ENCODE data around the gene CALN1. TPM values are rescaled to one million over a fixed set of nuclear protein-coding genes. Genes with fewer than 3 reads are reported as not detected.

CALN1 gene
- polyA plus RNA-seq, 3 donors, result under 0.01 TPM; not detected in 2

- Histone ChIP-seq H3K9ac (ENCODE audit: insufficient read depth, low read length, poor library complexity, severe bottlenecking) (no peak overlapping the region), H3K79me2 (ENCODE audit: insufficient read depth, low read length) (no peaks in the 10 kb centered on the region), H3K9me3 (replicated peaks in 1 of 2; ENCODE audit: control insufficient read depth in 1 of 2, insufficient read depth in 1 of 2, low read length in 2 of 2) (no peaks in the 10 kb centered on the region), H3K4me3 (replicated peaks in 1 of 3; ENCODE audit: low read depth in 2 of 3, low read length in 3 of 3) (no peak overlapping the region), H3K36me3 (replicated peaks in 1 of 2; ENCODE audit: control insufficient read depth in 1 of 2, insufficient read depth in 2 of 2, low read length in 2 of 2) (no peaks in the 10 kb centered on the region), H3K27ac (ENCODE audit: low read depth in 1 of 2, low read length in 2 of 2) (no peak overlapping the region), H3K27me3 (ENCODE audit: control insufficient read depth in 2 of 2, insufficient read depth in 2 of 2, low read length in 2 of 2) (no peaks in the 10 kb centered on the region), H2AFZ (ENCODE audit: insufficient read depth, low read depth, low read length, poor library complexity, severe bottlenecking) (no peak overlapping the region), H4K20me1 (ENCODE audit: insufficient read depth, low read length) (no peaks in the 10 kb centered on the region), H3K4me1 (ENCODE audit: control insufficient read depth in 1 of 2, insufficient read depth in 2 of 2, low read length in 2 of 2) (no peaks in the 10 kb centered on the region), H3K4me2 (replicated peaks; ENCODE audit: extremely low read depth, low read length, poor library complexity, severe bottlenecking) (no peak overlapping the region)
- WGBS (ENCODE audit: insufficient coverage), result 100% methylated on average over 1 of the region's 5 CpGs
- intact Hi-C loops (cut with micrococcal nuclease), result no loop called here
- no peaks in the 10 kb centered on the region for H3K36me3 Mint-ChIP-seq
- H3K9me3 Mint-ChIP-seq, result peaks cover 0 to 9% (median 4%) of the 10 kb centered on the region in 7 donors
- no peak for DNase-seq
- H3K27me3 Mint-ChIP-seq (ENCODE audit: low read depth in 3 of 3), result peaks cover 0 to 3% (median 0%) of the 10 kb centered on the region in 3 donors
- TF ChIP-seq, protein P1, sequence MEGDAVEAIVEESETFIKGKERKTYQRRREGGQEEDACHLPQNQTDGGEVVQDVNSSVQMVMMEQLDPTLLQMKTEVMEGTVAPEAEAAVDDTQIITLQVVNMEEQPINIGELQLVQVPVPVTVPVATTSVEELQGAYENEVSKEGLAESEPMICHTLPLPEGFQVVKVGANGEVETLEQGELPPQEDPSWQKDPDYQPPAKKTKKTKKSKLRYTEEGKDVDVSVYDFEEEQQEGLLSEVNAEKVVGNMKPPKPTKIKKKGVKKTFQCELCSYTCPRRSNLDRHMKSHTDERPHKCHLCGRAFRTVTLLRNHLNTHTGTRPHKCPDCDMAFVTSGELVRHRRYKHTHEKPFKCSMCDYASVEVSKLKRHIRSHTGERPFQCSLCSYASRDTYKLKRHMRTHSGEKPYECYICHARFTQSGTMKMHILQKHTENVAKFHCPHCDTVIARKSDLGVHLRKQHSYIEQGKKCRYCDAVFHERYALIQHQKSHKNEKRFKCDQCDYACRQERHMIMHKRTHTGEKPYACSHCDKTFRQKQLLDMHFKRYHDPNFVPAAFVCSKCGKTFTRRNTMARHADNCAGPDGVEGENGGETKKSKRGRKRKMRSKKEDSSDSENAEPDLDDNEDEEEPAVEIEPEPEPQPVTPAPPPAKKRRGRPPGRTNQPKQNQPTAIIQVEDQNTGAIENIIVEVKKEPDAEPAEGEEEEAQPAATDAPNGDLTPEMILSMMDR (IDR thresholded peaks at IDR 0.05), result no peak
- no peak overlapping the region for H3K4me3 Mint-ChIP-seq
- H3K4me1 Mint-ChIP-seq, result peaks cover 2% of the 10 kb centered on the region
- no peak overlapping the region for H3K27ac Mint-ChIP-seq
Observed at GRCh38 chr7:72435925-72436480, 23.9 kb upstream of the CALN1 start.

GRCh38 chr7:72435366-72435765, 23.2 kb upstream of the CALN1 start:
- Histone ChIP-seq H3K9ac (ENCODE audit: insufficient read depth, low read length, poor library complexity, severe bottlenecking) (no peak overlapping the region), H3K27ac (ENCODE audit: low read depth in 1 of 2, low read length in 2 of 2) (no peak overlapping the region), H3K4me1 (ENCODE audit: control insufficient read depth in 1 of 2, insufficient read depth in 2 of 2, low read length in 2 of 2) (no peaks in the 10 kb centered on the region), H3K4me3 (replicated peaks in 1 of 3; ENCODE audit: low read depth in 2 of 3, low read length in 3 of 3) (no peak overlapping the region), H3K36me3 (replicated peaks in 1 of 2; ENCODE audit: control insufficient read depth in 1 of 2, insufficient read depth in 2 of 2, low read length in 2 of 2) (no peaks in the 10 kb centered on the region), H3K9me3 (replicated peaks in 1 of 2; ENCODE audit: control insufficient read depth in 1 of 2, insufficient read depth in 1 of 2, low read length in 2 of 2) (no peaks in the 10 kb centered on the region), H2AFZ (ENCODE audit: insufficient read depth, low read depth, low read length, poor library complexity, severe bottlenecking) (no peak overlapping the region), H3K4me2 (replicated peaks; ENCODE audit: extremely low read depth, low read length, poor library complexity, severe bottlenecking) (no peak overlapping the region), H3K79me2 (ENCODE audit: insufficient read depth, low read length) (no peaks in the 10 kb centered on the region), H3K27me3 (ENCODE audit: control insufficient read depth in 2 of 2, insufficient read depth in 2 of 2, low read length in 2 of 2) (no peaks in the 10 kb centered on the region), H4K20me1 (ENCODE audit: insufficient read depth, low read length) (no peaks in the 10 kb centered on the region)
- no peaks in the 10 kb centered on the region for H3K36me3 Mint-ChIP-seq
- peaks cover 0 to 9% (median 4%) of the 10 kb centered on the region in 7 donors for H3K9me3 Mint-ChIP-seq
- no peak overlapping the region for H3K4me3 Mint-ChIP-seq
- TF ChIP-seq, protein P1 (IDR thresholded peaks at IDR 0.05), result no peak
- H3K4me1 Mint-ChIP-seq, result peaks cover 2% of the 10 kb centered on the region
- H3K27me3 Mint-ChIP-seq (ENCODE audit: low read depth in 3 of 3), result peaks cover 0 to 3% (median 0%) of the 10 kb centered on the region in 3 donors
- H3K27ac Mint-ChIP-seq, result no peak overlapping the region
- DNase-seq, result no peak
- intact Hi-C loops (cut with micrococcal nuclease), result no loop called here
- 50% methylated on average over 11 of the region's 15 CpGs for WGBS (ENCODE audit: insufficient coverage)

Measured in CD14-positive monocyte (primary cell).